Measurements from ENCODE around the gene CR1L. TPM values are rescaled to one million over a fixed set of nuclear protein-coding genes. Genes with fewer than 3 reads are reported as not detected.

The CR1L gene
- total RNA-seq, 1 experiment from 2014 or later, result not detected

Other genes with a start within 250 kb of the CR1L start
- not detected in 2 replicates for gene CR2, start 190.8 kb upstream of the CR1L start, total RNA-seq (2014; rRNA removed; shearing (Covaris generic); ENCODE audit: low replicate concordance)
- gene CR1, start 149.0 kb upstream of the CR1L start, total RNA-seq (2014; rRNA removed; shearing (Covaris generic); ENCODE audit: low replicate concordance), result 0.26 TPM in 1 of 2 replicates, not detected in the other
- 86.4 and 123 TPM in 2 replicates for gene CD46, start 106.9 kb downstream of the CR1L start, total RNA-seq (2014; rRNA removed; shearing (Covaris generic); ENCODE audit: low replicate concordance)

All from MG63 (cell line).